A673 (cell line): ENCODE data around the gene PTPN1. TPM values are rescaled to one million over a fixed set of nuclear protein-coding genes. Genes with fewer than 3 reads are reported as not detected.
A peak's percentile ranks its signal among the peaks of the same experiment; 100 is the strongest.

Experiments used
- BruUV-seq: library from RNA; stranded (reverse); fragments of 400-500 nt; replicated peaks from 2 replicates; lab custom pipeline; 2021; lab: Mats Ljungman, UMichigan
- CTCF ChIA-PET: fragments of 300-600 bp; sonication (Branson Sonifier 250); formaldehyde crosslinking; loops from one replicate; lab custom pipeline; 2022; ENCODE audit warnings: antibody characterized with exemption; lab: Charles Lee
- POLR2A ChIA-PET: fragments of 300-600 bp; sonication (Branson Sonifier 250); formaldehyde crosslinking; loops from one replicate; lab custom pipeline; 2022; ENCODE audit warnings: antibody characterized with exemption; ENCODE audit not compliant: low non-redundant PET; lab: Charles Lee
- DNase-seq: peaks from one replicate; pipeline ENCODE4 v3.0.0-alpha.2; 2015; ENCODE audit warnings: low spot score
- H3K27ac ChIP-seq: fragments of 200-600 bp; sonication (generic); 2 replicates; pipeline ENCODE4 v1.5.1; 2016; ENCODE audit warnings: mixed run types, low read depth, mild to moderate bottlenecking, mixed read lengths, antibody characterized with exemption, low read length; ENCODE audit not compliant: poor library complexity, severe bottlenecking
- H3K27me3 ChIP-seq: fragments of 200-600 bp; sonication (generic); replicated peaks from 2 replicates; pipeline ENCODE4 v1.6.1; 2017; ENCODE audit warnings: mixed run types, low read depth, mild to moderate bottlenecking, mixed read lengths, antibody characterized with exemption, low read length; ENCODE audit not compliant: insufficient read depth, poor library complexity
- H3K36me3 ChIP-seq: fragments of 200-600 bp; sonication (generic); 2 replicates; pipeline ENCODE4 v1.6.1; 2016; ENCODE audit warnings: mixed run types, mild to moderate bottlenecking, mixed read lengths, antibody characterized with exemption, low read length; ENCODE audit not compliant: insufficient read depth, poor library complexity, severe bottlenecking
- H3K4me1 ChIP-seq: fragments of 200-600 bp; sonication (generic); 2 replicates; pipeline ENCODE4 v1.6.1; 2017; ENCODE audit warnings: mixed run types, mild to moderate bottlenecking, mixed read lengths, antibody characterized with exemption, low read length; ENCODE audit not compliant: insufficient read depth, poor library complexity, severe bottlenecking
- H3K4me3 ChIP-seq: fragments of 200-600 bp; sonication (generic); 2 replicates; pipeline ENCODE4 v1.5.1; 2016; ENCODE audit warnings: low read depth, mixed run types, mild to moderate bottlenecking, mixed read lengths, low read length; ENCODE audit not compliant: poor library complexity, severe bottlenecking
- H3K9me3 ChIP-seq: fragments of 200-600 bp; sonication (generic); 2 replicates; pipeline ENCODE4 v1.6.1; 2016; ENCODE audit warnings: mixed run types, low read depth, mild to moderate bottlenecking, mixed read lengths, antibody characterized with exemption, low read length; ENCODE audit not compliant: poor library complexity, severe bottlenecking
- EZH2 ChIP-seq: fragments of 200-600 bp; sonication (generic); IDR thresholded peaks from 2 replicates; pipeline ENCODE4 v1.6.1; 2017; ENCODE audit warnings: borderline replicate concordance, low read depth, mild to moderate bottlenecking, mixed read lengths, antibody characterized with exemption, low read length; ENCODE audit not compliant: poor library complexity, severe bottlenecking
- intact Hi-C: fragments of 100-400 bp; cut with micrococcal nuclease; formaldehyde crosslinking; loops from one replicate; pipeline ENCODE4 v1.10.0; 2022; ENCODE audit not compliant: unreplicated experiment
- total RNA-seq: library from RNA; stranded (reverse); gene quantifications from 2 replicates; pipeline ENCODE4 v1.2.3, GENCODE V29; 2021
- TF ChIP-seq, protein P1 (sequence below): fragments of 300-800, 200-600 bp; sonication (generic); conservative IDR thresholded peaks from 2 replicates; pipeline ENCODE4 v1.5.1; 2017; ENCODE audit warnings: low read depth, mild to moderate bottlenecking, antibody characterized with exemption, low read length, moderate library complexity, mixed read lengths

Gene PTPN1
- total RNA-seq, 1 experiment from 2014 or later, result 47.4 TPM

DNA sequence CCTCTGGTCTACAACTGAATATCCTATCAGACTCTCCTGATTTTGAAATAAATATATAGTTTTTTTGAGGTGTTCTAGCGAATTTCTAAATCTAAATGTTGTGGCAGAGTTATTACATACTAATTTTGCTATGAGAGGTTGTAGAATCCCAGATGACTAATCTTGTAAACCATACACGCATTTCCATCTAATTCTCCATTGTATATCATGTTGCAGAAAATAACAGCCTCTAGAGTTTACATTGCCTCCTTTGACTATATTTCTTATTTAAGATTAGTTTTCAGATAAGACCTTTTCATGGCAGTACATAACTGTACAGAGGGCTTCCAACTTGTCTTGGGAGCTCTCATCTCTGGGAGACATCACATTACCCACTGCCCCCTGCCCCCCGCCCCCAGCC is 22.9 kb downstream of the PTPN1 start:
- DNase-seq, result no peak
- H3K4me3 ChIP-seq, result no peak overlapping the region
- H3K9me3 ChIP-seq, result no peaks in the 10 kb centered on the region
- H3K27ac ChIP-seq, result peak overlapping the region; percentile 10
- no peaks in the 10 kb centered on the region for H3K36me3 ChIP-seq
- ChIA-PET POLR2A (no interaction called here), CTCF (no interaction called here)
- no TSS peak for BruUV-seq
- TF ChIP-seq, protein P1, sequence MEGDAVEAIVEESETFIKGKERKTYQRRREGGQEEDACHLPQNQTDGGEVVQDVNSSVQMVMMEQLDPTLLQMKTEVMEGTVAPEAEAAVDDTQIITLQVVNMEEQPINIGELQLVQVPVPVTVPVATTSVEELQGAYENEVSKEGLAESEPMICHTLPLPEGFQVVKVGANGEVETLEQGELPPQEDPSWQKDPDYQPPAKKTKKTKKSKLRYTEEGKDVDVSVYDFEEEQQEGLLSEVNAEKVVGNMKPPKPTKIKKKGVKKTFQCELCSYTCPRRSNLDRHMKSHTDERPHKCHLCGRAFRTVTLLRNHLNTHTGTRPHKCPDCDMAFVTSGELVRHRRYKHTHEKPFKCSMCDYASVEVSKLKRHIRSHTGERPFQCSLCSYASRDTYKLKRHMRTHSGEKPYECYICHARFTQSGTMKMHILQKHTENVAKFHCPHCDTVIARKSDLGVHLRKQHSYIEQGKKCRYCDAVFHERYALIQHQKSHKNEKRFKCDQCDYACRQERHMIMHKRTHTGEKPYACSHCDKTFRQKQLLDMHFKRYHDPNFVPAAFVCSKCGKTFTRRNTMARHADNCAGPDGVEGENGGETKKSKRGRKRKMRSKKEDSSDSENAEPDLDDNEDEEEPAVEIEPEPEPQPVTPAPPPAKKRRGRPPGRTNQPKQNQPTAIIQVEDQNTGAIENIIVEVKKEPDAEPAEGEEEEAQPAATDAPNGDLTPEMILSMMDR, result no peak
- no peak for TF ChIP-seq EZH2
- H3K27me3 ChIP-seq, result no peaks in the 10 kb centered on the region
- intact Hi-C loops, result no loop called here
- peaks cover 46% of the 10 kb centered on the region for H3K4me1 ChIP-seq

DNA sequence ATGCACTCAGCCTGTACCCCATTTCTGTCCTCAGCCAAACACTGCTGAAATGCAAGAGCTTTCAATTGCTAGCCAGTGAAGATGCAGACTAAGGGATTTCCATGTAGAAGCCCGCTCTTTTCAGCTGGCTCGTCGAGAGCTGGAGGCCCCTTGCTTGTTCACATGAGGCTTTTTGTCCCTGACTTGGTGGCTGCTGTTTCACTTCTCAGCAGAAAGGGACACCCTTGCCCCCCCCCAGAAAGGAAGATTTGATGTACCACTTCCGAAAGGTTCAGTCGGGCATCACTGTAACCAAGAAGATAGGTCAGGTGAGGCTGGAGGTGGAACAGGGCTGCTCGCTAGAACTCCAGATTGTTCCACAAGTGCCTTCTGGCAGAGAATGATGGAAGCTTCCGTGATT is 23.3 kb downstream of the PTPN1 start:
- Histone ChIP-seq H3K9me3 (no peaks in the 10 kb centered on the region), H3K4me3 (no peak overlapping the region), H3K36me3 (no peaks in the 10 kb centered on the region), H3K4me1 (peaks cover 46% of the 10 kb centered on the region), H3K27me3 (no peaks in the 10 kb centered on the region), H3K27ac (peak overlapping the region; percentile 10)
- DNase-seq, result no peak
- TF ChIP-seq EZH2, result no peak
- TF ChIP-seq, protein P1, result no peak
- no TSS peak for BruUV-seq
- ChIA-PET POLR2A (no interaction called here), CTCF (no interaction called here)
- intact Hi-C loops, result no loop called here

DNA sequence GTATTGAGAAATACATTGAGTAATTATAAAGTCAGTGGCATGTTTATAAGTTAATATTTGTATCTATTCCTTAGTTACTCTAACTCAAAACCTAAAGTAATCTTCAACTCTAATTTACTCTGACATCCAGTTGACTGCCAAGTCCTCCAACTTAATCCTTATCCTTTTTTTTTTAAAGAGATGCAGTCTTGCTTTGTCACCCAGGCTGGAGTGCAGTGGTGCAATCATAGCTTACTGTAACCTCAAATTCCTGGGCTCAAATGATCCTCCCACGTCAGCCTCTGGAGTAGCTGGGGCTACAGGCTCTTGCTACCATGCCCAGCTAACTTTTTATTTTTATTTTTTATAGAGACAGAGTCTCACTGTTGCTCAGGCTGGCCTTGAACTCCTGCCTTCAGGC is 24.4 kb downstream of the PTPN1 start:
- Histone ChIP-seq H3K36me3 (no peaks in the 10 kb centered on the region), H3K9me3 (no peaks in the 10 kb centered on the region), H3K4me3 (no peak overlapping the region), H3K27me3 (no peaks in the 10 kb centered on the region), H3K4me1 (peaks cover 38% of the 10 kb centered on the region), H3K27ac (peak overlapping the region; percentile 27)
- peak; percentile 50 for DNase-seq
- intact Hi-C loops, result no loop called here
- ChIA-PET POLR2A (interaction anchor here (0.6 kb wide), 1 partner anchor 190 kb away, joined by 4 read pairs; no protein-coding TSS in a partner anchor), CTCF (no interaction called here)
- BruUV-seq, result no TSS peak
- TF ChIP-seq EZH2, result no peak
- TF ChIP-seq, protein P1, result no peak
